Uterine smooth muscle cell (primary cell): ENCODE measurements around the gene CFHR2. TPM values are rescaled to one million over a fixed set of nuclear protein-coding genes. Genes with fewer than 3 reads are reported as not detected.

ENCODE experiments used
- total RNA-seq: library from RNA; depleted of rRNA; stranded (reverse); fragments of >200 nt; gene quantifications from 2 replicates; pipeline ENCODE4 v1.2.3, GENCODE V29; 2014

Gene CFHR2
- not detected in 2 replicates for total RNA-seq

DNA sequence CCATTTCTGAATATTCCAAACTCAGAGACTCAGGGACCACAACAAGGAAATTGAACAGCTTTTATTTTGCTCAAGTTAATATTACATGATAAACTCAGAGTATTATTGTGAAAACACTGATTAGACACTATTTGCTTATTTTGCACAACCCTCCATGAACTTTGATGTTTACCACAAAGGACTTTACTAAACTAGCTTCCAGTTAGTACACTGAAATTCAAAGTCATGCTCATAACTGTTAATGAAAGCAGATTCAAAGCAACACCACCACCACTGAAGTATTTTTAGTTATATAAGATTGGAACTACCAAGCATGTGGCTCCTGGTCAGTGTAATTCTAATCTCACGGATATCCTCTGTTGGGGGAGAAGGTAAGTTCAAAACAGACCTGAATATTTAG, at the start of gene CFHR2:
Gene CFHR2 (plus strand): TSS at position 171 of the 400 bp plus-strand sequence. CDS start 143 bp downstream, at position 314.

DNA sequence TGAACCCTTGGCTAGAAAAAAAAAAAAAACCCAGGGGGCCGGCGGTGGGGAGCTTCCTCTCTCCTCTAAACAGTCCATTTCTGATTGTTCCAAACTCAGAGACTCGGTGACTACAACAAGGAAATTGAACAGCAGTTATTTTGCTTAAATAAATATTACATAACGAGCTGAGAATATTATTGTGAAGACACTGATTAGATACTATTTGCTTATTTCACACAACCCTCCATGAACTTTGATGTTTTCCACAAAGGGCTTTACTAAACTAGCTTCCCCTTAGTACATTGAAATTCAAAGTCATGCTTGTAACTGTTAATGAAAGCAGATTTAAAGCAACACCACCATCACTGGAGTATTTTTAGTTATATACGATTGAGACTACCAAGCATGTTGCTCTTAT, 33.7 kb downstream of the CFHR2 start, which contains the start of gene CFHR5:
Gene CFHR5 (plus strand): TSS at position 279 of the 400 bp plus-strand sequence. CDS start 109 bp downstream, at position 388.

Other genes with a start within 250 kb of the CFHR2 start
- not detected in 2 replicates for gene CFHR3, start 168.9 kb upstream of the CFHR2 start, total RNA-seq
- 0.11 and 0.25 TPM in 2 replicates for gene CFHR1, start 124.0 kb upstream of the CFHR2 start, total RNA-seq
- not detected in 2 replicates for gene CFHR4, start 55.7 kb upstream of the CFHR2 start, total RNA-seq
- gene CFHR5, start 33.8 kb downstream of the CFHR2 start, total RNA-seq: not detected in 2 replicates
- not detected in 2 replicates for gene F13B, start 123.5 kb downstream of the CFHR2 start, total RNA-seq
- gene ASPM, start 202.9 kb downstream of the CFHR2 start, total RNA-seq: 25.4 and 108 TPM in 2 replicates